Measurements from ENCODE around the gene HS2ST1.

Gene HS2ST1

DNA sequence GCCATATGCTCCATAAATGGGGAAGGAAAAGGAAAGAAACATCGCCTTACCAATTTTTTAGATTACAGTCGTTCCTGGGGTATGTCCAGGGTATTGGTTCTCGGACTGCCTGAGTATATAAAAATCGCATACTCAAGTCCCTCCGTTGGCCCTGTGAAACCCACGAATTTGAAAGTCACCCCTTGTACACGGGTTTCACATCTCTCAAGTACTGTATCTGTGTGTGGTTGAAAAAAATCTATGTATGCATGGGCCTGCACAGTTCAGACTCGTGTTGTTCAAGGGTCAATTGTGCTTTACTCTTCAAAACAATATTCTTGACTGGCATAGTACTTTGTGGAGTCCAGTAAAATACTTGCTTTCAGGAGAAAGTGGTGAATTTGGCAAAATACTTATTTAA lies 171.7 kb downstream of the HS2ST1 start:
- H3K9ac ChIP-seq (ENCODE audit: low read depth, low read length, poor library complexity, severe bottlenecking): no peak overlapping the region
- no peaks in the 10 kb centered on the region for H3K9me3 ChIP-seq (ENCODE audit: insufficient read depth, low read depth, low read length)
- H2AFZ ChIP-seq (ENCODE audit: low read length): no peak overlapping the region
- H3K36me3 ChIP-seq (ENCODE audit: insufficient read depth, low read length): no peaks in the 10 kb centered on the region
- no peaks in the 10 kb centered on the region for H4K20me1 ChIP-seq (ENCODE audit: insufficient read depth, low read length, poor library complexity, severe bottlenecking)
- TF ChIP-seq EZH2phosphoT487 (IDR thresholded peaks at IDR 0.05; ENCODE audit: borderline replicate concordance): no peak
- TF ChIP-seq, protein P1, sequence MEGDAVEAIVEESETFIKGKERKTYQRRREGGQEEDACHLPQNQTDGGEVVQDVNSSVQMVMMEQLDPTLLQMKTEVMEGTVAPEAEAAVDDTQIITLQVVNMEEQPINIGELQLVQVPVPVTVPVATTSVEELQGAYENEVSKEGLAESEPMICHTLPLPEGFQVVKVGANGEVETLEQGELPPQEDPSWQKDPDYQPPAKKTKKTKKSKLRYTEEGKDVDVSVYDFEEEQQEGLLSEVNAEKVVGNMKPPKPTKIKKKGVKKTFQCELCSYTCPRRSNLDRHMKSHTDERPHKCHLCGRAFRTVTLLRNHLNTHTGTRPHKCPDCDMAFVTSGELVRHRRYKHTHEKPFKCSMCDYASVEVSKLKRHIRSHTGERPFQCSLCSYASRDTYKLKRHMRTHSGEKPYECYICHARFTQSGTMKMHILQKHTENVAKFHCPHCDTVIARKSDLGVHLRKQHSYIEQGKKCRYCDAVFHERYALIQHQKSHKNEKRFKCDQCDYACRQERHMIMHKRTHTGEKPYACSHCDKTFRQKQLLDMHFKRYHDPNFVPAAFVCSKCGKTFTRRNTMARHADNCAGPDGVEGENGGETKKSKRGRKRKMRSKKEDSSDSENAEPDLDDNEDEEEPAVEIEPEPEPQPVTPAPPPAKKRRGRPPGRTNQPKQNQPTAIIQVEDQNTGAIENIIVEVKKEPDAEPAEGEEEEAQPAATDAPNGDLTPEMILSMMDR (conservative IDR thresholded peaks at IDR 0.05; ENCODE audit: low read length): no peak
- H3K79me2 ChIP-seq (ENCODE audit: insufficient read depth, low read length): no peaks in the 10 kb centered on the region
- H3K4me1 ChIP-seq (ENCODE audit: insufficient read depth, low read length, poor library complexity, severe bottlenecking): peaks cover 3% of the 10 kb centered on the region
- H3K4me3 ChIP-seq (ENCODE audit: low read length, poor library complexity, severe bottlenecking): no peak overlapping the region
- H3K27me3 ChIP-seq (ENCODE audit: insufficient read depth, low read length, poor library complexity, severe bottlenecking): no peaks in the 10 kb centered on the region
- H3K4me2 ChIP-seq (ENCODE audit: low read depth, low read length, poor library complexity, severe bottlenecking): no peak overlapping the region
- H3K9me2 ChIP-seq (replicated peaks; ENCODE audit: low read depth, low read length): no peaks in the 10 kb centered on the region
- H3F3A ChIP-seq (ENCODE audit: low read depth): no peaks in the 10 kb centered on the region

DNA sequence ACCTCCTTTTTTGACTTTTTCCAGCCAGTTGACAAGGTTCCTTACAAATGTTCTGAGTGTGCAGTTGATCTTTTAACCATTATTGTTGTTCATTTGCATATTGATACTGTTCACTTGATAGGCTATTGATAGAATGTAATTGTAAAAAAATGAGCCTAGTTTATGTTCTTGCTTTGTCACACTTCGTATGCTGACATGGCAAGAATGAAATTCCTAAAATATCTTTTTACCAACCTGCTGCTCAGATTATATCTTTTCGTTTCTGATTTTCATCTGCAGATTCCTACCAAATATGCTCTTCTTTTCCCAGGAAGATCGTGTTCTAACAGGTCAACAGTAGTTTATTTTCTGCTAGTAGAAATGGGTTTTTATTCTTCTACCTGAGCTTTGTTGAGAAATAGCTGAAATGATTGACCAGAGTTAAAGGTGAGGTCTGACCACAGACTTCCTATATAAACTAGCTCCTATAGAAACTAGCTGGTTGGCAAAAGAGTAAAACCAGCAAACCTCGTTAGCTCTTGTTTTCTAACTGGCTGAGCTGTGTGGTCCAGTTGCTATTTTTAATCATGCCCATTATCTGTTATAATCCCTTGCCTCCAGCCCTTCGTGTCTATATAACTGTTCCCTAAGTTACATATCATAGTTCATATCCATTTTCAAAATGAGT lies 174.8 kb downstream of the HS2ST1 start:
- no peaks in the 10 kb centered on the region; the same call in 1 of the 2 replicates for H3K36me3 ChIP-seq (ENCODE audit: insufficient read depth, low read length)
- peaks cover 3% of the 10 kb centered on the region for H3K4me1 ChIP-seq (ENCODE audit: insufficient read depth, low read length, poor library complexity, severe bottlenecking)
- no peaks in the 10 kb centered on the region for H4K20me1 ChIP-seq (ENCODE audit: insufficient read depth, low read length, poor library complexity, severe bottlenecking)
- H3K4me2 ChIP-seq (ENCODE audit: low read depth, low read length, poor library complexity, severe bottlenecking): no peak overlapping the region
- H3K4me3 ChIP-seq (ENCODE audit: low read length, poor library complexity, severe bottlenecking): no peak overlapping the region
- H2AFZ ChIP-seq (ENCODE audit: low read length): no peak overlapping the region
- H3K9me3 ChIP-seq (ENCODE audit: insufficient read depth, low read depth, low read length): no peaks in the 10 kb centered on the region
- H3K9ac ChIP-seq (ENCODE audit: low read depth, low read length, poor library complexity, severe bottlenecking): no peak overlapping the region
- H3K27me3 ChIP-seq (ENCODE audit: insufficient read depth, low read length, poor library complexity, severe bottlenecking): no peaks in the 10 kb centered on the region
- no peaks in the 10 kb centered on the region for H3K79me2 ChIP-seq (ENCODE audit: insufficient read depth, low read length)
- no peaks in the 10 kb centered on the region for H3F3A ChIP-seq (ENCODE audit: low read depth)
- TF ChIP-seq, protein P1 (conservative IDR thresholded peaks at IDR 0.05; ENCODE audit: low read length): no peak
- no peak for TF ChIP-seq EZH2phosphoT487 (IDR thresholded peaks at IDR 0.05; ENCODE audit: borderline replicate concordance)
- no peaks in the 10 kb centered on the region for H3K9me2 ChIP-seq (replicated peaks; ENCODE audit: low read depth, low read length)

DNA sequence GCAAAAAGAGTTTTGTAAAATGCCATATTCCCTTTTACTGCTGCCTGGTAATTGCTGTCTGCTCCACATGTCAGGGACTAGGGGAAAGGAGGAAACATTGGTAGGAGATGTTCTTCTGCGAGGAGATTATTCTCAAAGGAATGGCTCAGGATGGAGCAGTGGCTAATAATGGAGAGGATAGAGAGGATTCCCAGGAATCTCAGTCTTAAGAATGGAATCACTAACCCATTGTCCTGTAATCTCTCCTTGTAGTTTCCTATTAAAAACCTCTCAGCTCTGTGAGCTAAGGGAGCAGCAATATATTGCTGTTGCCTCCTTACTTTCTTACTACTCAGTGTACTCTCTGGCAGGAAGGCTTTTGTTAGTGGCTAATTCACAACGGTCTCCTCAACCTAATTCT lies 175.4 kb downstream of the HS2ST1 start:
- H2AFZ ChIP-seq (ENCODE audit: low read length): no peak overlapping the region
- H3K4me1 ChIP-seq (ENCODE audit: insufficient read depth, low read length, poor library complexity, severe bottlenecking): peaks cover 3% of the 10 kb centered on the region
- H3K9me2 ChIP-seq (replicated peaks; ENCODE audit: low read depth, low read length): no peaks in the 10 kb centered on the region
- H3K4me2 ChIP-seq (ENCODE audit: low read depth, low read length, poor library complexity, severe bottlenecking): no peak overlapping the region
- TF ChIP-seq, protein P1 (conservative IDR thresholded peaks at IDR 0.05; ENCODE audit: low read length): no peak
- TF ChIP-seq EZH2phosphoT487 (IDR thresholded peaks at IDR 0.05; ENCODE audit: borderline replicate concordance): no peak
- no peaks in the 10 kb centered on the region; the same call in 1 of the 2 replicates for H3K36me3 ChIP-seq (ENCODE audit: insufficient read depth, low read length)
- H3K9ac ChIP-seq (ENCODE audit: low read depth, low read length, poor library complexity, severe bottlenecking): no peak overlapping the region
- no peaks in the 10 kb centered on the region for H3K27me3 ChIP-seq (ENCODE audit: insufficient read depth, low read length, poor library complexity, severe bottlenecking)
- H3K9me3 ChIP-seq (ENCODE audit: insufficient read depth, low read depth, low read length): no peaks in the 10 kb centered on the region
- no peaks in the 10 kb centered on the region for H4K20me1 ChIP-seq (ENCODE audit: insufficient read depth, low read length, poor library complexity, severe bottlenecking)
- H3F3A ChIP-seq (ENCODE audit: low read depth): no peaks in the 10 kb centered on the region
- no peak overlapping the region for H3K4me3 ChIP-seq (ENCODE audit: low read length, poor library complexity, severe bottlenecking)
- no peaks in the 10 kb centered on the region for H3K79me2 ChIP-seq (ENCODE audit: insufficient read depth, low read length)
